NCI-H82 treated with DMSO at 0.1 percent for 48 hours (cell line): ENCODE data around the gene P2RY11.

Source experiments
- DNase-seq: peaks from one replicate; lab custom pipeline; 2025; ENCODE audit not compliant: unreplicated experiment; lab: John Stamatoyannopoulos, UW

The P2RY11 gene

GRCh38 chr19:10111405-10111811, at the start of gene P2RY11:
P2RY11 (plus strand) TSS chr19:10111693; CDS start chr19:10111722, 29 bp downstream.
- no peak for DNase-seq

- no peak for DNase-seq
Measured at GRCh38 chr19:10061717-10062310, 49.7 kb upstream of the P2RY11 start.

GRCh38 chr19:10068205-10068604, 43.3 kb upstream of the P2RY11 start:
- no peak for DNase-seq

GRCh38 chr19:10069046-10069445, 42.4 kb upstream of the P2RY11 start:
- no peak for DNase-seq

GRCh38 chr19:10070730-10071446, 40.6 kb upstream of the P2RY11 start:
- DNase-seq = no peak

- DNase-seq = no peak
Measured at GRCh38 chr19:10074153-10074552, 37.3 kb upstream of the P2RY11 start.

- no peak for DNase-seq
Measured at GRCh38 chr19:10076535-10076934, 35.0 kb upstream of the P2RY11 start.

- no peak for DNase-seq
Measured at GRCh38 chr19:10078329-10078728, 33.2 kb upstream of the P2RY11 start.

GRCh38 chr19:10079031-10079453, 32.5 kb upstream of the P2RY11 start:
- no peak for DNase-seq

- no peak for DNase-seq
Measured at GRCh38 chr19:10083911-10084310, 27.6 kb upstream of the P2RY11 start.

GRCh38 chr19:10084803-10085202, 26.7 kb upstream of the P2RY11 start:
- DNase-seq = no peak

- DNase-seq = no peak
Measured at GRCh38 chr19:10085641-10086590, 25.6 kb upstream of the P2RY11 start, which contains the start of gene SHFL. SHFL (plus strand) TSS chr19:10086317; CDS start chr19:10086428, 111 bp downstream.

- no peak for DNase-seq
Measured at GRCh38 chr19:10086591-10087192, 24.8 kb upstream of the P2RY11 start.

- no peak for DNase-seq
Measured at GRCh38 chr19:10087296-10088061, 24.0 kb upstream of the P2RY11 start.

- DNase-seq = no peak
Measured at GRCh38 chr19:10088949-10089554, 22.4 kb upstream of the P2RY11 start.

- DNase-seq = no peak
Measured at GRCh38 chr19:10089801-10090375, 21.6 kb upstream of the P2RY11 start.

- no peak for DNase-seq
Measured at GRCh38 chr19:10091370-10091687, 20.2 kb upstream of the P2RY11 start.

GRCh38 chr19:10091895-10092641, 19.4 kb upstream of the P2RY11 start:
- DNase-seq = no peak
